ENCODE data around the gene ARMC3.

DNA sequence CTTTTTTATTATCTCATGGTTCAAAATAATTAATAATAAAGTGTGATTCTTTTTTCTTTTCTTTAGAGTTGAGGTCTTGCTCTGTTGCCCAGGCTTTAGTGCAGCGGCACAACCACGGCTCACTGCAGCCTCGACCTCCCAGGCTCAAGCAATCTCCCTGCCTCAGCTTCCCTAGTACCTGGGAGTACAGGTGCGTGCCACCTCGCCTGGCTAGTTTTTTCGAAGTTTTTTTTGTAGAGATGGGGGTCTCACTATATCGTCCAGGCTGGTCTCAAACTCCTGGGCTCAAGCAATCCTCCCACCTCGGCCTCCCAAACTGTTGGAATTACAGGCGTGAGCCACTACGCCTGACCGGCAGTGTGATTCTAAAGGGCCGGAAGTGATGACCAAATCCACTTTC lies 139.5 kb downstream of the ARMC3 start:
- TF ChIP-seq POLR2AphosphoS5 (IDR thresholded peaks at IDR 0.05; ENCODE audit: low read depth): no peak
- no peak for TF ChIP-seq CTCF (IDR thresholded peaks at IDR 0.05; ENCODE audit: insufficient read depth, low read length)

Measured in HL-60 (cell line).